CD4-positive, alpha-beta T cell treated with Interleukin-4 for 1 hour (primary cell): ENCODE data around the gene TRIP13.
"Not testable (repeated sequence)": the region's sequence is repeated elsewhere in the genome, so short reads cannot be mapped to it uniquely, and the experiment has no call there.

ENCODE experiments used
- DNase-seq, 2 donors: peaks; one replicate each; pipeline ENCODE4 v3.0.0-alpha.2; 2020 to 2022

Gene TRIP13

DNA sequence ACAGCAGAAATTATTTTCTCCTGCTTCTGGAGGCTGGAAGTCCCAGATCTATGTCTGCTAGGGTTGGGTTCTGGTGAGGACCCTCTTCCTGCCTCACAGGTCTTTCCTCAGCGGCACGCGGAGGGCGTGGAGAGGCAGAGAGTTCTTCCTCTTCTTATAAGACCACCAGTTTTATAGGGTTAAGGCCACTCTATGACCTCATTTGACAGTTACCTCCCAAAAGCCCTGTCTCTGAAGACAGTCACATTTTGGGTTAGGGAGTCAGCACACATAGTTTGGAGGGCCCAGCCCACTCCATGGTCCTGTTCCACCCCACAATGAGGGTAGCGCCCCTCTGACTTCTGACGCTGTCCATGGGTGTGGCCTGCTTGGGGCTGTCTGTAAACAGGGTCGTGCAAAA lies 46.7 kb downstream of the TRIP13 start:
- no peak for DNase-seq

GRCh38 chr5:940741-941140 lies 48.1 kb downstream of the TRIP13 start:
- DNase-seq: not testable (repeated sequence)

- no peak for DNase-seq
Observed at GRCh38 chr5:943201-943917, 50.7 kb downstream of the TRIP13 start.

- no peak for DNase-seq
Observed at GRCh38 chr5:943918-944620, 51.4 kb downstream of the TRIP13 start.

- no peak for DNase-seq
Observed at GRCh38 chr5:944621-944927, 51.9 kb downstream of the TRIP13 start.

GRCh38 chr5:944992-945685 lies 52.5 kb downstream of the TRIP13 start:
- DNase-seq: no peak

DNA sequence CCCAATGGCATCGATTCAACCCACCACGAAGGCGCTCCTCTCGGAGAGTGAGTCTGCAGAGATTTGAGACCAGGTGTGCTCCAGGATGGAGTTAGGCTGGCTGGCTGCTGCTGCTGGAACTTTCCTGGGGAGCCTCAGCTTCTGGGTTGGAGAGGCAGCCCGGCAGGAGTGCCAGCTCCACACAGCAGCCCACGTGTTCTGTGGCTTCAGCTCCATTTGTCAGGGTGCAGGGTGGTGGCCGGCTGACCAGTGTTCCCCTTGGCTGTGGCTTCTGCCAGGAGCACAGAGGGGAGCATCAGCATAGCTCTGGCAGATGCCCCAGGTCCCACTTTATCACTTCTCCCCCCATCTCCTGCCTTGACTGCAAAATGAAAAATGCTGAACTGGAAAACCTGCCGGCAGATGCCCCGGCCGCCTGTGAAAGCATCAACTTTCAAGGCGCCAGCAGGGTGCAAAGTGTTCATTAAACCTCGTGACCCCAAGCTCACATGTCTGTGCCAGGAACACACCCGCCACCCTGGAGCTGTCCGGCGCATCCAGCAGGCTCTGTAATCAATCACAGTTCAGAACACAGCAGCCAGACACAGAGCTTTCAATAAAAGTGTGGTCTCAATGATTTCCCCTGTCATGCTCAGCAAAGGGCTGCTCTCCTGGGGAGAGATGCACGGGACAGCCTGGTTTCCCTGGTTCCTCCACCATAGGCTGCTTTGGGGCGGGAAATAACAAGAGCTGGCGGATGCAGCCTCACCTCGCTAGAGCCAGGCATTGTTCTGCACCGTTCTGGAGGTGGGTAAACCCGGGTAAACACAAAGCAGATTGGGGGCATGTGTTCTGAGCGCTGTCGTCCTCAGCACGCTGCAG lies 53.2 kb downstream of the TRIP13 start:
- DNase-seq: no peak

- no peak for DNase-seq
Observed at GRCh38 chr5:946720-947625, 54.3 kb downstream of the TRIP13 start.

DNA sequence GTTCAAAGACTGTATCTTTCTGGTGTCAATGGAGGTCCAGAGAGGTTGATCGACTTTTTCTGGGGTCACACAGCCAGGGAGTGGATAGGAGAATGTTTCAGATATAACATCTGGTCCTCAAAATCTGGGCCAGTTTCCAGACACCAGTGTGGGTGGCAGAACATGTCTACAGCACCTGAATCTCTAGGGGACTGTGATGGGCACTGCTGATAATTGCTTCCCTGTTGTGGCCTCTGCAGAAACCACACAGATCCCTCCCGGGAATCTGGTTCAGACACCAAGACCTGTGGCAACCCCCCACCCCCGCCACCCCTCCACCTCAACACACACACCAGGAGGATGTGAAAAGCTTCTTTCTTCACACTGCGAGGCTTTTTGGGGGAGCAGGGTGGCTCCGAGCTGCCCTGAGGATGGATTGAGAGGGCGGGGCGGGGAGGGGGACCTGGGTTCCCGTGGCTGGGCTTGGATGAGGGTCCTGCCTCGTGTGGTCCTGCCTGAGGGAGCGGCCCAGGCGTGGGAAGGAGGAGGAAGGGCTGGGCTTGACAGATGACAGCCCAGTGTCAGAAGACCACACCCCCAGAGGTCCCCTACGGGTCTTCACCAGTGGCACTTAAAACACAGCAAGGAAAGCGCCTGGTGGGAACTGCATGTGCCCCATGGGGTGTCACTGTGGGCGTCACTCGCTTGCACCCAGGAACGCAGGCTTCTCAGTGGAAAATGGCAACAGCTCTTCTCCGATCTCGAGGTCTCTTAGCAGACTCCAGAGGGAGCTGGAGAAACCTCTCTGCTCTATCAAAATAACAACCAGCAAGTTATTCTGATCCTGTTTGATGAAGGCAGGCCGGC lies 55.2 kb downstream of the TRIP13 start:
- no peak for DNase-seq

GRCh38 chr5:948472-949274 lies 56.0 kb downstream of the TRIP13 start:
- DNase-seq: no peak

GRCh38 chr5:949275-949543 lies 56.5 kb downstream of the TRIP13 start:
- no peak for DNase-seq

- no peak for DNase-seq
Observed at GRCh38 chr5:949815-950560, 57.3 kb downstream of the TRIP13 start.

GRCh38 chr5:951940-952596 lies 59.4 kb downstream of the TRIP13 start:
- no peak for DNase-seq

DNA sequence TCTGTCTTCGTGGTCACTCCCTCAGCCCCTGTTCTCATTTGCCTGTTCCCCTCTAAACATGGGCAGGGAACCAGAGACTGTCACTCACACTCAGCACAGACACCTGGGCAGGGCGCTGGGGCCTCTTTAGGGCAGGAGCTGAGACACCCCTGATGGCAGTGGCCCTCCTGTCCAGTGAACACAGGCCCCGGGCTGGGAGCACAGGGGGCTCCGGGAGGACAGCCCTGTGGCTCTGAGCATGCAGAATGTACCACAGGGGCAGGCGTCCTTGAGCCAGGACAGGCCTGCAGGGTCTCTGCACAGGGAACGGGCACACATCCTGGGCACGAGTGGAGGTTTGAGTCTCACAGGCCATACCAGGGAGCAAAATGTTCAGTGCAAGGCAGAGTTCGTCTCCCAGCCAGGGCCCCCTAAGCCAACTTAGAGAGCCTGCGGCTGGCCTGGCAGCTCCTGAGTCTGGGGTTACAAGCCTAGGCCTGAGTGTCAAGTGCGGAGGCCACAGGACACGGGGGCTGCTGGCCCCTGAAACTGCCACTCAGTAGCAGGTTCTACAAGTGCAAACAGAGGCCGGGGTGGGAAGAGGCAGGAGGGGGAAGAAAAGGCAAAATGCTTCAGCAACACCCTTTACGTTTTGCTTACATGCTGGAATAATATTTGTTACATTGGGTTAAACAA lies 60.0 kb downstream of the TRIP13 start:
- no peak for DNase-seq

DNA sequence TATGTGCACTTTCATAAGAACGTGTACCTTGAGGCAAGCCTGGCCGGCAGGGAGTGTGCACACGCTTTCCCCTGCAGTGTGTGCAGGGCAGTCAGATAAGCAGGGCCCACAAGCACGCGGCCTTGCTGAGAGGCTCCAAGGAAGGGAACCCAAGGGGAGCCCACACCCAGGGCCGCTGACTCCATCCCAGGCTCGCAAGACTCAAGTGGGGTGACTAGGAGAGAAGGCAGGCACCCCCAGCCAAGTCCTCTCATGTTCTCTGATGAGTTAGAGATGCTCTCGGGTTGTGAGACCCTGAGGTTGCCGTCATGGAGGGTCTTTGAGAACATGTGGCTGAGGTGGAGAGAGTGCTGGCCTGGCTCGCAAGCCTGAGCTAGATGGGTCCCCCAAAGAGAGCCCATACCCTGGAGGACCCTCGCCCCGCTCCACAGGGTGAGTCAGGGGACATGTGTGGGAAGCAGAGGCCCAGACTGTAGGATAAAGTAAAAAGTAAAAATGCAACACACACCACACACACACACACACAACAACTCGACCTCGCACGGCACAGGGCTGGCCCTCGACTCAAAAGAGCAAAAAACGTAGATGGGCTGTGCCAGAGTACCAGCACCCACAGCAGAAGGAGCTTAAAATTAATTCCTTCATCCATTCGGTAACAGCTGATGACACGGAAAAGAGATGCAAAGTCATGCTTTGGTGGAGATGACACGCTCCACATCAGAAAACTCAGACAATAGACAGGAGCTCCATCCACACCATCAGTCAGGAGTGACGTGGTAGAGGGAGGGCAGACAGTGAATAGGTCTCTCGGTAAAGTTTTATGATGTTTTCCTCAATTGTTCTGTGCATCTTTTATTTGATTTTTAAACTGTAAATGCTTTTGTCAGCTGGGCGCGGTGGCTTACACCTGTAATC lies 61.1 kb downstream of the TRIP13 start:
- no peak for DNase-seq

DNA sequence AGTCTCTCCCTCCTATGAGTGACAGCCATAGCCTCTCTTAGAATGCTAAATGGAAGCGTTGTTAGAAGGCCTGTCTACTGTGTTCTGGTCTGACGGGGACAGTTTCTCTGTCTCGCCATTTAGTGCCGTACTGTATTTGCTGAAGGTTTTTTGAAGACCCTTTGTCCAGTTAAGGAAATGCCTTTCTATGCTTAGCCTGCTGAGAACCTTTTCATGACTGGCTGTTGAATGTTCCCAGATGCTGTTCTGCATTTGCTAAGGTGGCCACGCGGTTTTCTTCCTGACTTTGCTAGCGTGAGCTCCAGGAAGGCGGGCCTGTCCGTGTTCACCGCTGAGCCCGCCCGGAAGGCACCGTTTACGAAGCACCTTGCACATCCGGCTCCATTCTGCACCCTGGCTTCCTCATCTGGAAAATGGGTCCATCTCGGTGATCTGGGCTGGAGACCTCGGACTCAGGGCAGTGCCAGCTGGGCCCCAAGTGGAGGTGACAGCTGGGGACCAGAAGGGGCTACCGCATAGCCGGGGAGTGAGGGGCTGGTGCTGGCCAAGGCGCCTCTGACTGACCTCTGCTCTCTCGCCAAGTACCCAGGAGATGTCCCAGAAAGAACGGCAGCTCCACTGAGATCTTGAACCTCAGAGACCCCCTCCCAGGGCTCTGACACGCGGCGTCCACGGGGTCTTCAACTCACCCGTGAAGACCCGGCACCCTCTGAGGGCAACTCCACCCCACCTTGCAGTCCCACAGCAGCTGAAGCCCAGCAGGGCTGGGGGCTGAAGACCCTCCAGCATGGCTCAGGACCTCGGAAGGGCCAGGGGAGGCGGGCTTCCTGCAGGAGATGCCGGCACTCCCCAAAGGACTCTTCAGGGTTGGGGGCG lies 63.4 kb downstream of the TRIP13 start:
- no peak for DNase-seq
